Measurements from ENCODE around the gene SARS1. TPM values are rescaled to one million over a fixed set of nuclear protein-coding genes. Genes with fewer than 3 reads are reported as not detected.

The SARS1 gene
- total RNA-seq, 2 experiments from 2014 or later: 122 to 131 TPM

- Mint-ChIP-seq H3K9me3 (no peaks in the 10 kb centered on the region), H3K27ac (no peak overlapping the region), H3K4me3 (peak overlapping the region; percentile 71), H3K27me3 (peaks cover 4% of the 10 kb centered on the region), H3K36me3 (ENCODE audit: low read depth) (no peaks in the 10 kb centered on the region), H3K4me1 (ENCODE audit: low read depth) (peaks cover 17% of the 10 kb centered on the region)
- Histone ChIP-seq H3K4me1 (ENCODE audit: insufficient read depth, low read length) (peaks cover 23% of the 10 kb centered on the region), H3K4me3 (ENCODE audit: low read length) (peak overlapping the region; percentile 39), H3K36me3 (ENCODE audit: insufficient read depth, low read length) (no peaks in the 10 kb centered on the region), H3K27me3 (ENCODE audit: control insufficient read depth in 1 of 2, insufficient read depth in 2 of 2, low read length in 2 of 2) (peaks cover 7 to 13% of the 10 kb centered on the region in 2 experiments), H3K27ac (ENCODE audit: low read depth in 1 of 2, low read length in 2 of 2) (no peak overlapping the region), H3K9me3 (ENCODE audit: control insufficient read depth in 1 of 2, insufficient read depth in 1 of 2, low read length in 2 of 2) (no peaks in the 10 kb centered on the region)
- intact Hi-C loops (cut with DNase I, micrococcal nuclease): no loop called here
- TF ChIP-seq, protein P1, sequence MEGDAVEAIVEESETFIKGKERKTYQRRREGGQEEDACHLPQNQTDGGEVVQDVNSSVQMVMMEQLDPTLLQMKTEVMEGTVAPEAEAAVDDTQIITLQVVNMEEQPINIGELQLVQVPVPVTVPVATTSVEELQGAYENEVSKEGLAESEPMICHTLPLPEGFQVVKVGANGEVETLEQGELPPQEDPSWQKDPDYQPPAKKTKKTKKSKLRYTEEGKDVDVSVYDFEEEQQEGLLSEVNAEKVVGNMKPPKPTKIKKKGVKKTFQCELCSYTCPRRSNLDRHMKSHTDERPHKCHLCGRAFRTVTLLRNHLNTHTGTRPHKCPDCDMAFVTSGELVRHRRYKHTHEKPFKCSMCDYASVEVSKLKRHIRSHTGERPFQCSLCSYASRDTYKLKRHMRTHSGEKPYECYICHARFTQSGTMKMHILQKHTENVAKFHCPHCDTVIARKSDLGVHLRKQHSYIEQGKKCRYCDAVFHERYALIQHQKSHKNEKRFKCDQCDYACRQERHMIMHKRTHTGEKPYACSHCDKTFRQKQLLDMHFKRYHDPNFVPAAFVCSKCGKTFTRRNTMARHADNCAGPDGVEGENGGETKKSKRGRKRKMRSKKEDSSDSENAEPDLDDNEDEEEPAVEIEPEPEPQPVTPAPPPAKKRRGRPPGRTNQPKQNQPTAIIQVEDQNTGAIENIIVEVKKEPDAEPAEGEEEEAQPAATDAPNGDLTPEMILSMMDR (IDR thresholded peaks at IDR 0.05): no peak
- ATAC-seq (ENCODE audit: poor library complexity): no peak
- CTCF ChIA-PET: no interaction called here
- POLR2A ChIA-PET: interaction anchor here (0.6 to 1.1 kb wide), 3 partner anchors 26 to 233 kb away, joined by 3 to 4 read pairs (median 3); partner anchors contain the start of genes ATXN7L2 and PSRC1
- peak in 1 of 14 experiments; percentile 27 for DNase-seq
Measured at GRCh38 chr1:109250454-109251276, 36.9 kb downstream of the SARS1 start.

DNA sequence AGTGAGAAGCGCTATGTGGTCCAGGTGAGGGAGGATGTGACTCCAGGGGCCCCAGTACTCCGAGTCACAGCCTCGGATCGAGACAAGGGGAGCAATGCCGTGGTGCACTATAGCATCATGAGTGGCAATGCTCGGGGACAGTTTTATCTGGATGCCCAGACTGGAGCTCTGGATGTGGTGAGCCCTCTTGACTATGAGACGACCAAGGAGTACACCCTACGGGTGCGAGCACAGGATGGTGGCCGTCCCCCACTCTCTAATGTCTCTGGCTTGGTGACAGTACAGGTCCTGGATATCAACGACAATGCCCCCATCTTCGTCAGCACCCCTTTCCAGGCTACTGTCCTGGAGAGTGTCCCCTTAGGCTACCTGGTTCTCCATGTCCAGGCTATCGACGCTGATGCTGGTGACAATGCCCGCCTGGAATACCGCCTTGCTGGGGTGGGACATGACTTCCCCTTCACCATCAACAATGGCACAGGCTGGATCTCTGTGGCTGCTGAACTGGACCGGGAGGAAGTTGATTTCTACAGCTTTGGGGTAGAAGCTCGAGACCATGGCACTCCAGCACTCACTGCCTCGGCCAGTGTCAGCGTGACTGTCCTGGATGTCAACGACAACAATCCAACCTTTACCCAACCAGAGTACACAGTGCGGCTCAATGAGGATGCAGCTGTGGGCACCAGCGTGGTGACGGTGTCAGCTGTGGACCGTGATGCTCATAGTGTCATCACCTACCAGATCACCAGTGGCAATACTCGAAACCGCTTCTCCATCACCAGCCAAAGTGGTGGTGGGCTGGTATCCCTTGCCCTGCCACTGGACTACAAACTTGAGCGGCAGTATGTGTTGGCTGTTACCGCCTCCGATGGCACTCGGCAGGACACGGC lies 37.8 kb downstream of the SARS1 start:
- intact Hi-C loops (cut with DNase I, micrococcal nuclease): no loop called here
- H3K27me3 ChIP-seq (ENCODE audit: control insufficient read depth in 1 of 2, insufficient read depth in 2 of 2, low read length in 2 of 2): peaks cover 7 to 13% of the 10 kb centered on the region in 2 experiments
- ATAC-seq (ENCODE audit: poor library complexity) (no peak), DNase-seq (no peak)
- H3K36me3 ChIP-seq (ENCODE audit: insufficient read depth, low read length): no peaks in the 10 kb centered on the region
- POLR2A ChIA-PET: interaction anchor here (1.0 kb wide), 1 partner anchor 232 kb away, joined by 3 read pairs; the partner anchor contains the start of gene ATXN7L2
- H3K4me3 ChIP-seq (ENCODE audit: low read length): no peak overlapping the region
- Mint-ChIP-seq H3K36me3 (ENCODE audit: low read depth) (no peaks in the 10 kb centered on the region), H3K4me3 (peak overlapping the region; percentile 62), H3K9me3 (no peaks in the 10 kb centered on the region), H3K27ac (no peak overlapping the region), H3K27me3 (peaks cover 4% of the 10 kb centered on the region), H3K4me1 (ENCODE audit: low read depth) (peaks cover 23% of the 10 kb centered on the region)
- TF ChIP-seq, protein P1 (IDR thresholded peaks at IDR 0.05): no peak
- CTCF ChIA-PET: no interaction called here
- H3K9me3 ChIP-seq (ENCODE audit: control insufficient read depth in 1 of 2, insufficient read depth in 1 of 2, low read length in 2 of 2): no peaks in the 10 kb centered on the region
- no peak overlapping the region for H3K27ac ChIP-seq (ENCODE audit: low read depth in 1 of 2, low read length in 2 of 2)
- peaks cover 23% of the 10 kb centered on the region for H3K4me1 ChIP-seq (ENCODE audit: insufficient read depth, low read length)

DNA sequence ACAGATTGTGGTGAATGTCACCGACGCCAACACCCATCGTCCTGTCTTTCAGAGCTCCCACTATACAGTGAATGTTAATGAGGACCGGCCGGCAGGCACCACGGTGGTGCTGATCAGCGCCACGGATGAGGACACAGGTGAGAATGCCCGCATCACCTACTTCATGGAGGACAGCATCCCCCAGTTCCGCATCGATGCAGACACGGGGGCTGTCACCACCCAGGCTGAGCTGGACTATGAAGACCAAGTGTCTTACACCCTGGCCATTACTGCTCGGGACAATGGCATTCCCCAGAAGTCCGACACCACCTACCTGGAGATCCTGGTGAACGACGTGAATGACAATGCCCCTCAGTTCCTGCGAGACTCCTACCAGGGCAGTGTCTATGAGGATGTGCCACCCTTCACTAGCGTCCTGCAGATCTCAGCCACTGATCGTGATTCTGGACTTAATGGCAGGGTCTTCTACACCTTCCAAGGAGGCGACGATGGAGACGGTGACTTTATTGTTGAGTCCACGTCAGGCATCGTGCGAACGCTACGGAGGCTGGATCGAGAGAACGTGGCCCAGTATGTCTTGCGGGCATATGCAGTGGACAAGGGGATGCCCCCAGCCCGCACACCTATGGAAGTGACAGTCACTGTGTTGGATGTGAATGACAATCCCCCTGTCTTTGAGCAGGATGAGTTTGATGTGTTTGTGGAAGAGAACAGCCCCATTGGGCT lies 38.6 kb downstream of the SARS1 start:
- intact Hi-C loops (cut with DNase I, micrococcal nuclease): no loop called here
- TF ChIP-seq, protein P1 (IDR thresholded peaks at IDR 0.05): no peak
- H3K4me3 ChIP-seq (ENCODE audit: low read length): no peak overlapping the region
- ATAC-seq (ENCODE audit: poor library complexity) (no peak), DNase-seq (no peak)
- Mint-ChIP-seq H3K9me3 (no peaks in the 10 kb centered on the region), H3K27ac (no peak overlapping the region), H3K27me3 (peaks cover 4% of the 10 kb centered on the region), H3K4me3 (no peak overlapping the region), H3K36me3 (ENCODE audit: low read depth) (no peaks in the 10 kb centered on the region), H3K4me1 (ENCODE audit: low read depth) (peaks cover 23% of the 10 kb centered on the region)
- CTCF ChIA-PET: no interaction called here
- H3K9me3 ChIP-seq (ENCODE audit: control insufficient read depth in 1 of 2, insufficient read depth in 1 of 2, low read length in 2 of 2): no peaks in the 10 kb centered on the region
- peaks cover 0 to 13% of the 10 kb centered on the region in 2 experiments for H3K27me3 ChIP-seq (ENCODE audit: control insufficient read depth in 1 of 2, insufficient read depth in 2 of 2, low read length in 2 of 2)
- no peaks in the 10 kb centered on the region for H3K36me3 ChIP-seq (ENCODE audit: insufficient read depth, low read length)
- H3K27ac ChIP-seq (ENCODE audit: low read depth in 1 of 2, low read length in 2 of 2): no peak overlapping the region
- H3K4me1 ChIP-seq (ENCODE audit: insufficient read depth, low read length): peaks cover 23% of the 10 kb centered on the region
- POLR2A ChIA-PET: no interaction called here

Data from CD4-positive, alpha-beta T cell (primary cell).